ENCODE data around the gene GBP4. TPM values are rescaled to one million over a fixed set of nuclear protein-coding genes. Genes with fewer than 3 reads are reported as not detected.

Gene GBP4
- total and polyA plus RNA-seq, 9 of the 15 experiments (the other 6 are each of a cell fraction or from before 2014, with no cell fraction given): 0.04 to 0.40 (median 0.11) TPM

GRCh38 chr1:89195476-89195875 is 3.3 kb downstream of the GBP4 start:
- H3K79me2 ChIP-seq (ENCODE audit: control insufficient read depth, insufficient read depth, low read length): no peaks in the 10 kb centered on the region
- no peaks in the 10 kb centered on the region for H4K20me1 ChIP-seq (replicated peaks; ENCODE audit: control insufficient read depth, insufficient read depth, low read length)
- FAIRE-seq (no peak), ATAC-seq (no peak), DNase-seq (ENCODE audit: extremely low read depth in 1 of 4, low spot score in 3 of 4) (no peak)
- H3K4me2 ChIP-seq (ENCODE audit: insufficient read depth, low read length): no peak overlapping the region
- no peak overlapping the region for H2AFZ ChIP-seq (ENCODE audit: low read depth, low read length)
- no peaks in the 10 kb centered on the region for H3K9me3 ChIP-seq (replicated peaks; ENCODE audit: control insufficient read depth, insufficient read depth, low read depth, low read length)
- no peak overlapping the region for H3K27ac ChIP-seq (ENCODE audit: extremely low read depth, low read depth, low read length)
- H3K9me1 ChIP-seq (ENCODE audit: control insufficient read depth, insufficient read depth, low read length): no peaks in the 10 kb centered on the region
- ChIA-PET POLR2A (no interaction called here), CTCF (ENCODE audit: low intra/inter-chr PET ratio) (no interaction called here)
- BruUV-seq (replicated peaks): no TSS peak
- WGBS (ENCODE audit: insufficient coverage, low coverage, missing lambda C conversion rate): 0% methylated on average over 3 of the region's 3 CpGs
- intact Hi-C loops (cut with micrococcal nuclease): loop anchor here (10.0 kb wide), 1 partner anchor 159 kb away; no protein-coding TSS in a partner anchor
- in situ Hi-C loops (cut with MboI): no loop called here
- H3K9ac ChIP-seq (ENCODE audit: insufficient read depth in 1 of 2, low read depth in 2 of 2, low read length in 2 of 2): no peak overlapping the region
- H3K36me3 ChIP-seq (ENCODE audit: control insufficient read depth, insufficient read depth, low read length): no peaks in the 10 kb centered on the region
- no peaks in the 10 kb centered on the region for H3K4me1 ChIP-seq (replicated peaks in 1 of 2; ENCODE audit: control insufficient read depth in 2 of 2, insufficient read depth in 2 of 2, low read length in 2 of 2)
- H3K27me3 ChIP-seq (ENCODE audit: control insufficient read depth in 2 of 2, insufficient read depth in 2 of 2, low read length in 2 of 2): peaks cover 5 to 8% of the 10 kb centered on the region in 2 experiments; a peak in 2 of 5 replicates
- no peak overlapping the region for H3K4me3 ChIP-seq
- TF ChIP-seq, protein P1, sequence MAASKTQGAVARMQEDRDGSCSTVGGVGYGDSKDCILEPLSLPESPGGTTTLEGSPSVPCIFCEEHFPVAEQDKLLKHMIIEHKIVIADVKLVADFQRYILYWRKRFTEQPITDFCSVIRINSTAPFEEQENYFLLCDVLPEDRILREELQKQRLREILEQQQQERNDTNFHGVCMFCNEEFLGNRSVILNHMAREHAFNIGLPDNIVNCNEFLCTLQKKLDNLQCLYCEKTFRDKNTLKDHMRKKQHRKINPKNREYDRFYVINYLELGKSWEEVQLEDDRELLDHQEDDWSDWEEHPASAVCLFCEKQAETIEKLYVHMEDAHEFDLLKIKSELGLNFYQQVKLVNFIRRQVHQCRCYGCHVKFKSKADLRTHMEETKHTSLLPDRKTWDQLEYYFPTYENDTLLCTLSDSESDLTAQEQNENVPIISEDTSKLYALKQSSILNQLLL (CRISPR knock-in tag; IDR thresholded peaks at IDR 0.05; ENCODE audit: borderline replicate concordance): no peak
- TF ChIP-seq POLR3G (IDR thresholded peaks at IDR 0.05; ENCODE audit: extremely low read depth, insufficient read length, insufficient replicate concordance) (no peak), ZNF561 (CRISPR knock-in tag; conservative IDR thresholded peaks at IDR 0.05) (no peak), RAD21 (CRISPR knock-in tag; conservative IDR thresholded peaks at IDR 0.05 in 1 of 2, IDR thresholded peaks at IDR 0.05 in 1 of 2) (no peak), GTF2A2 (tag; IDR thresholded peaks at IDR 0.05) (no peak), ZNF785 (CRISPR knock-in tag; IDR thresholded peaks at IDR 0.05) (no peak), ADNP (tag; IDR thresholded peaks at IDR 0.05) (no peak), ESRRA (IDR thresholded peaks at IDR 0.05; ENCODE audit: borderline replicate concordance, low read depth) (no peak), MCM3 (IDR thresholded peaks at IDR 0.05) (no peak), ETS2 (tag; IDR thresholded peaks at IDR 0.05; ENCODE audit: borderline replicate concordance, poor library complexity, severe bottlenecking) (no peak), MAFF (IDR thresholded peaks at IDR 0.05; ENCODE audit: low read length) (no peak), RHOXF2B (CRISPR knock-in tag; conservative IDR thresholded peaks at IDR 0.05) (no peak), EP300 (IDR thresholded peaks at IDR 0.05; ENCODE audit: low read length) (no peak), ZNF609 (CRISPR knock-in tag; IDR thresholded peaks at IDR 0.05; ENCODE audit: borderline replicate concordance) (no peak), HDAC6 (IDR thresholded peaks at IDR 0.05; ENCODE audit: low read depth, low read length) (no peak)
- TF ChIP-seq, protein P2, sequence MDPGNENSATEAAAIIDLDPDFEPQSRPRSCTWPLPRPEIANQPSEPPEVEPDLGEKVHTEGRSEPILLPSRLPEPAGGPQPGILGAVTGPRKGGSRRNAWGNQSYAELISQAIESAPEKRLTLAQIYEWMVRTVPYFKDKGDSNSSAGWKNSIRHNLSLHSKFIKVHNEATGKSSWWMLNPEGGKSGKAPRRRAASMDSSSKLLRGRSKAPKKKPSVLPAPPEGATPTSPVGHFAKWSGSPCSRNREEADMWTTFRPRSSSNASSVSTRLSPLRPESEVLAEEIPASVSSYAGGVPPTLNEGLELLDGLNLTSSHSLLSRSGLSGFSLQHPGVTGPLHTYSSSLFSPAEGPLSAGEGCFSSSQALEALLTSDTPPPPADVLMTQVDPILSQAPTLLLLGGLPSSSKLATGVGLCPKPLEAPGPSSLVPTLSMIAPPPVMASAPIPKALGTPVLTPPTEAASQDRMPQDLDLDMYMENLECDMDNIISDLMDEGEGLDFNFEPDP (CRISPR knock-in tag; IDR thresholded peaks at IDR 0.05): no peak

Measured in K562 (cell line).